Measurements from ENCODE around the gene EEFSEC. TPM values are rescaled to one million over a fixed set of nuclear protein-coding genes. Genes with fewer than 3 reads are reported as not detected.
"Not testable (repeated sequence)": the region's sequence is repeated elsewhere in the genome, so short reads cannot be mapped to it uniquely, and the experiment has no call there.

EEFSEC gene
- polyA plus RNA-seq, 1 donor: 17.1 TPM

DNA sequence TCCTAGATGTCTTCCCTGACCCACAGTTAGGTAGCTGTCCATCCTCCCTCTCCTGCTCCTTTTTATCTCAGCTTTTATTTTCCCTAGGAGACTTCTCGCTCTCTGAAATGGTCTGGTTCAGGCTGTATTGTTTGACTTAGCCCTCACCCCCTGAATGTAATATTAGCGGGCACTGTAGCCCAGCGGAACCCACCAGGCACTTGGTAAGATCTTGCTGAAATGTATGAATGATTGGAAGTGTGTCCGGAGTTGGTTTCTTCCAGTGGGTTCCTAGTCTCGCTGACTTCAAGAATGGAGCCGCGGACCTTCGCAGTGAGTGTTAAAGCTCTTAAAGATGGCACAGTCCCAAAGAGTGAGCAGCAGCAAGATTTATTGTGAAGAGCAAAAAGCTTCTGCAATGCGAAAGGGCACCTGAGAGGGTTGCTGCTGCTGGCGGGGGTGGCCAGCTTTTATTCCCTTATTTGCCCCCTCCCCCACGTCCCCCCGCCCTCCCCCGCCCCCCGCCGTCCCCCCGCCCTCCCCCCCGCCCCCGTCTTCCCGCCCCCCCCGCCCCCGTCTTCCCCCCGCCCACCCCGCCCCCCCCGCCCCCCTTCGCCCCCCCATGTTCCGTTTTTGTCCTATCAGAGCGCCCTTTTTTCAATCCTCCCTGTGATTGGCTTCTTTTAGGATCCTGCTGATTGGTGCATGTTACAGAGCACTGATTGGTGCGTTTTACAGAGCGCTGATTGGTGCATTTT is 694 bp upstream of the EEFSEC start:
- no peak for DNase-seq (ENCODE audit: low read depth)

GRCh38 chr3:128154354-128154753 is 1.1 kb downstream of the EEFSEC start:
- DNase-seq (ENCODE audit: low read depth): not testable (repeated sequence)

GRCh38 chr3:128155616-128156360 is 2.5 kb downstream of the EEFSEC start:
- no peak for DNase-seq (ENCODE audit: low read depth)

DNA sequence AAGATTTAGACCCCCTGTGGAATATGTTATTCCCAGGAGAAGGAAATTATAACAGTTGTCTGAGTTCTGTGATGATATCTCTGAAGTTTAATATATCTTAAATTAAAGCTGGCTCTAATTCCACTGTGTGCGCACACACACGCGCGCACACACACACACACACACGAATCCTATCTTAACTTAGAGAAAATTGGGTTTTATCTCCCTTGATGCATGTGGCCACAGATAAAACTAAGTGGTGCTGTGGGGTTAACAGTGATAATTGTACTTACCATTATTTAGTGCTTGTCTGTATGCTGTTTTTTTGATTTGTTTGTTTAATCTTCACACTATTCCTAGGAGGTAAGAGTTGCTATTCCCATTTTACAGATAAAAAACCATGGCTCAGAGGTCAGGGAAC is 7.4 kb downstream of the EEFSEC start:
- no peak for DNase-seq (ENCODE audit: low read depth)

- DNase-seq (ENCODE audit: low read depth): no peak
These were observed 10.2 kb downstream of the EEFSEC start for GRCh38 chr3:128163432-128163831.

- DNase-seq (ENCODE audit: low read depth): no peak
These were observed 13.7 kb downstream of the EEFSEC start for GRCh38 chr3:128166971-128167453.

GRCh38 chr3:128167646-128167972 is 14.3 kb downstream of the EEFSEC start:
- DNase-seq (ENCODE audit: low read depth): no peak

DNA sequence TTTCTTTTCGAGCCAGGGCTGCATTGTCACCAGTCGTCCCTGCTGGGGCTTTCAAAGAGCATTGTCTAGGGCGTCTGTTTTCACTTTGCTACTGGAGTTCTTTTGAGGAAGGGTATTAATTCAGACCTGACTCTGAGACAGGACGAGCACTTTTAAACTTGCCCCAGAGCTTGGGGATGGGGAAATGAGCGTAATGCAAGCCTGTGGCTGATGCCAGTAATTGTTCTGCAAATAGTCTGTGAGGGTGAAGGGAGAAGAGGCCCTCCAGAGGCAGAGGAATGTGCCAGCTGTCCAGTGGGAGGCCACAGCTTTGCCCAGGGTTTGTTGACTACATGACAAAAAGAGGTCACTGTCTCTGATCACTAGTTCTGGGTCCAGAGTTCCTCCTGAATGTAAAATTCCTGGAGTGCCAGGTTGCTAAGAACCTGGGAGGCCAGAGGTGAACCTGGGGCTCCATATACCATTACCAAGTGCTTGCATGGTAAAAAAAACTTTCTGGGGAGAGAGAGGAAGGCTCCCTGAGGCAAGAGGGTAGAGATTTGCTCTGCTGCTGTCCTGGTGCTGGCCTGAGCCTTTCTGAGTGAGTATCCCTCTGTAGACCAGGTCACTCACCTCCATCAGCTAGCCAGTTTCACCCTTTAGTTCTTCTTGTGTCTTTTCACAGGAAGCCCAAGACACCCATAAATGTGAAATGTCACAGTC is 14.8 kb downstream of the EEFSEC start:
- DNase-seq (ENCODE audit: low read depth): no peak

- no peak for DNase-seq (ENCODE audit: low read depth)
These were observed 15.6 kb downstream of the EEFSEC start for GRCh38 chr3:128168836-128169235.

DNA sequence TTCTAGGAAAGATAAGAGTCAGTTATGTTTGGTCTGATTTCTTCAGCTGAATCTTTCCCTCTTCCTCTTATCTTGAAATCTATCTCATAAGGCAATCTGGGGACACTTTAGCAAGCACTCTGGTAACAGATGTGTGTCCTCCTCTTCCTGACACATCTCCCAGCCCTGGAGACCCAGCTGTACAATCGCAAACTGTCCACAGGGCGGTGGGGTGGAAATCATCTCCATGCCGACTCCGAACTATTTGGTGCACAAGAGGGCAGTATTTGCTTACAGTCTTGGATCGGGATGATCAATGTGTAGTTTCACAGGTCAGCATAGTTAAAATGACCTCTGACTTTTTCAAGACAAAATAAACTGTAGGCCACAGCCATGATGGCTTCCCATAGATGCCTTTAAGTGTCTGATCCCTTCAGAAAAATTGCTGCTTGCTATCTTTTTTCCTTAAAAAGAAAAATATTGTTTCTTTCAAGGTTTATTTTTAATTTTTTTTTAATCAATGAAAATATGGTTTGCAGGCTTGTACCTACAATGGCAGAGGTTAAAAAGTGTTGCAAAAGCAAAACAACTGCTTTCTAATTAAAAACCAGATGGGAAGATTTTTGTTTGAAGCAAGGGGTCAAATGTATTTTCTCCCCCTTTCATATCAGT is 17.7 kb downstream of the EEFSEC start:
- peak; percentile 60 for DNase-seq (ENCODE audit: low read depth)

DNA sequence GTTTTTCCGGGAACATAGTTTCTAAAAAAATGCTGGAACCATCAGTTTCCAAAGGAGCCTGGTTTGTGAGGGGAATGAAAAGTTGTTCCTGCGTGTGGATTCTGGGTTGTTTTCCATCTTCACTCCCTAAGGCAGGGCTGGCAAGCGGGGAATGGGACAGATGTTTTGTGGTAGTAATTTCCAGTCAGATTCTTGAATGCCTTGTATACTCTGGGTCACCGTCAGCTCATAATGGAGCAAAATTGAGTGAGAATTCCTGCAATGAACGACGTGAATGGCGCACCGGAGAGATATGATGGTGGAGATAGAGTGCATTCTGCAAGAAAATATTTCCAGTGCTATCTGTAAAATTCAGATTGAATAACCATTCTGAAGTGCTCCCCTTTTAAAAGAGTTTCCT is 19.9 kb downstream of the EEFSEC start:
- DNase-seq (ENCODE audit: low read depth): no peak

- DNase-seq (ENCODE audit: low read depth): no peak
These were observed 20.6 kb downstream of the EEFSEC start for GRCh38 chr3:128173849-128174248.

- no peak for DNase-seq (ENCODE audit: low read depth)
These were observed 21.7 kb downstream of the EEFSEC start for GRCh38 chr3:128174675-128175590.

GRCh38 chr3:128175768-128176167 is 22.5 kb downstream of the EEFSEC start:
- DNase-seq (ENCODE audit: low read depth): no peak

- DNase-seq (ENCODE audit: low read depth): no peak
These were observed 23.1 kb downstream of the EEFSEC start for GRCh38 chr3:128176276-128176833.

DNA sequence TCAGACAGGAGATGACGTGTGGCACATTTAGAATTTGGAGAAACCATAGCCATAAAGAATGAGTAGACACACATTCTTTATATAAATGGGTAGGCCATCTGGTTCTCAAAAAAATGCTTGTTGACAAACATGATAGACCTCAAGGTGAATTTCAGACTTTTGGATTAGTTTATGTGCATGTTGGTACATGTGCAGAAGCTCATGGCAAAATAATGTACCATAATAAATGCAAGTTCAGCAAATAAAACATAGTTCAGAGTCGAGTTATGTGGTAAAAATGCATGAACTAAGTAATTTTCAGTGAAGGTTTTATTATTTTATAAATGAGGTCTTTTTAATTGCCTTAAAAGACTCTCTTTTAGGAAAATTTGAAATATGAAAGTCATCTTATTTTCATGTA is 24.6 kb downstream of the EEFSEC start:
- no peak for DNase-seq (ENCODE audit: low read depth)

GRCh38 chr3:128178782-128179483 is 25.7 kb downstream of the EEFSEC start:
- DNase-seq (ENCODE audit: low read depth): no peak

- no peak for DNase-seq (ENCODE audit: low read depth)
These were observed 26.2 kb downstream of the EEFSEC start for GRCh38 chr3:128179484-128179819.

DNA sequence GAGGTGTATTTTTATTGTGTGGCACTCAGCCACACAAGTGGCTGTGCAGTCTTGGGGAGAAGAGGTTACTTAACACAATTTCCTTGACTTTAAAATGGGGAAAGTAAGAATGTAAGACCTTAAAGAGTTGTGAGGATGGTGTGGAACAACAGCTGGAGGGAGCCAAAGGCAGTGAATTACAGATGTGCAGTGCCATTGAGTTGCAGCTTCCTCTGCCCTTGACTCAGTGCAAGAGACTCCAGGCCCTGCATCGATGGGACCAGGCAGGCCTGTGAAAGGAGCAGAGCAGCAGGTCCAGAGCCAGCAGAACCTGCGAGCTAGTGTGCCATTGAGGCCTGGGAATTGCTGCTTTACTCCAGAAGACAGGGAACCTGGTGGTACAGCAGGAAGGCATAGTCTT is 27.2 kb downstream of the EEFSEC start:
- no peak for DNase-seq (ENCODE audit: low read depth)

GRCh38 chr3:128180913-128181312 is 27.6 kb downstream of the EEFSEC start:
- no peak for DNase-seq (ENCODE audit: low read depth)

All from forelimb muscle (tissue), 1 donor.